Loucy (cell line): Measurements from ENCODE around the gene NLRC5.
A peak's percentile ranks its signal among the peaks of the same experiment; 100 is the strongest.

Experiments
- H2AFZ ChIP-seq: fragments of 200-600 bp; sonication (generic); 2 replicates; pipeline ENCODE4 v1.6.0; 2016; ENCODE audit warnings: antibody characterized with exemption, mild to moderate bottlenecking, low read length, moderate library complexity
- H3F3A ChIP-seq: fragments of 200-600 bp; 2 replicates; pipeline ENCODE4 v1.6.0; 2016; ENCODE audit warnings: antibody characterized with exemption, low read depth, mild to moderate bottlenecking
- H3K27me3 ChIP-seq: fragments of 200-600 bp; sonication (generic); 2 replicates; pipeline ENCODE4 v1.6.1; 2014; ENCODE audit warnings: low read length, mild to moderate bottlenecking; ENCODE audit not compliant: insufficient read depth, poor library complexity, severe bottlenecking
- H3K36me3 ChIP-seq: fragments of 200-600 bp; sonication (generic); 2 replicates; pipeline ENCODE4 v1.6.1; 2016; ENCODE audit warnings: low read length; ENCODE audit not compliant: insufficient read depth
- H3K4me1 ChIP-seq: fragments of 200-600 bp; sonication (generic); 2 replicates; pipeline ENCODE4 v1.5.1; 2014; ENCODE audit warnings: low read length, mild to moderate bottlenecking; ENCODE audit not compliant: insufficient read depth, poor library complexity, severe bottlenecking
- H3K4me2 ChIP-seq: fragments of 200-600 bp; sonication (generic); 2 replicates; pipeline ENCODE4 v1.6.0; 2014; ENCODE audit warnings: antibody characterized with exemption, low read length, low read depth, mild to moderate bottlenecking; ENCODE audit not compliant: poor library complexity, severe bottlenecking
- H3K4me3 ChIP-seq: fragments of 200-600 bp; sonication (generic); 2 replicates; pipeline ENCODE4 v1.5.1; 2014; ENCODE audit warnings: low read length, mild to moderate bottlenecking, mixed read lengths; ENCODE audit not compliant: poor library complexity, severe bottlenecking
- H3K79me2 ChIP-seq: fragments of 200-600 bp; sonication (generic); 2 replicates; pipeline ENCODE4 v1.6.1; 2014; ENCODE audit warnings: low read length; ENCODE audit not compliant: insufficient read depth
- H3K9ac ChIP-seq: fragments of 200-600 bp; sonication (generic); 2 replicates; pipeline ENCODE4 v1.6.0; 2014; ENCODE audit warnings: mild to moderate bottlenecking, low read depth, low read length, moderate library complexity; ENCODE audit not compliant: poor library complexity, severe bottlenecking
- H3K9me2 ChIP-seq: fragments of 200-600 bp; sonication (generic); replicated peaks from 2 replicates; pipeline ENCODE4 v1.6.1; 2016; ENCODE audit warnings: low read depth, low read length, mixed read lengths
- H3K9me3 ChIP-seq: fragments of 200-600 bp; sonication (generic); 2 replicates; pipeline ENCODE4 v1.6.1; 2014; ENCODE audit warnings: mild to moderate bottlenecking, antibody characterized with exemption, low read length, low read depth; ENCODE audit not compliant: insufficient read depth
- H4K20me1 ChIP-seq: fragments of 200-600 bp; sonication (generic); 2 replicates; pipeline ENCODE4 v1.6.0; 2014; ENCODE audit warnings: antibody characterized with exemption, low read length, mild to moderate bottlenecking; ENCODE audit not compliant: insufficient read depth, poor library complexity, severe bottlenecking
- EZH2phosphoT487 ChIP-seq: fragments of 200-600 bp; IDR thresholded peaks from 2 replicates; pipeline ENCODE4 v1.6.1; 2018; ENCODE audit warnings: antibody characterized with exemption, mild to moderate bottlenecking, moderate library complexity, borderline replicate concordance
- TF ChIP-seq, protein P1 (sequence below): fragments of 200-600 bp; sonication (generic); conservative IDR thresholded peaks from 2 replicates; pipeline ENCODE4 v1.5.1; 2014; ENCODE audit warnings: mild to moderate bottlenecking, antibody characterized with exemption, low read length

The NLRC5 gene

DNA sequence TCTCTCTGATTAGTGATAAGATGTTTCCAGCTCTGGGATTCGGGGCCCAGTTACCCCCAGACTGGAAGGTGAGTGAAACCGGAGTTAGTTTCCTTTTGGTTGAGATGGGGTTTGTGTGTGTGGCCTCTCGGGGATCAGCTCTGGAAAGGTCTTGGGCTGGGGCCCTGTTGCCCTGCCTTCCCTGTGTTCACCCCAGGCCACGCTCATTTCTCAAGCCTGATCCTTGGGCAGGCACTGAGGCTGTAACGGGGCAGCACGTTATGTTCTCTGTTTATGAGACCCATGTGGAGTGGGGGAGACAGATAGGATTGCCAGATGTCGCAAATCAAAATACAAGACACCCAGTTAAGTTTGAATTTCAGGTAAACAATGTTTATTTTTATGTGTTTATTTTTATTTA, 138.5 kb downstream of the NLRC5 start:
- H3K36me3 ChIP-seq: peaks cover 5% of the 10 kb centered on the region; the same call in 1 of the 2 replicates
- no peaks in the 10 kb centered on the region for H3K9me2 ChIP-seq
- no peak overlapping the region for H3K4me3 ChIP-seq
- no peaks in the 10 kb centered on the region for H3K27me3 ChIP-seq
- no peaks in the 10 kb centered on the region for H3K79me2 ChIP-seq
- H4K20me1 ChIP-seq: no peaks in the 10 kb centered on the region
- H3K9me3 ChIP-seq: no peaks in the 10 kb centered on the region
- TF ChIP-seq, protein P1, sequence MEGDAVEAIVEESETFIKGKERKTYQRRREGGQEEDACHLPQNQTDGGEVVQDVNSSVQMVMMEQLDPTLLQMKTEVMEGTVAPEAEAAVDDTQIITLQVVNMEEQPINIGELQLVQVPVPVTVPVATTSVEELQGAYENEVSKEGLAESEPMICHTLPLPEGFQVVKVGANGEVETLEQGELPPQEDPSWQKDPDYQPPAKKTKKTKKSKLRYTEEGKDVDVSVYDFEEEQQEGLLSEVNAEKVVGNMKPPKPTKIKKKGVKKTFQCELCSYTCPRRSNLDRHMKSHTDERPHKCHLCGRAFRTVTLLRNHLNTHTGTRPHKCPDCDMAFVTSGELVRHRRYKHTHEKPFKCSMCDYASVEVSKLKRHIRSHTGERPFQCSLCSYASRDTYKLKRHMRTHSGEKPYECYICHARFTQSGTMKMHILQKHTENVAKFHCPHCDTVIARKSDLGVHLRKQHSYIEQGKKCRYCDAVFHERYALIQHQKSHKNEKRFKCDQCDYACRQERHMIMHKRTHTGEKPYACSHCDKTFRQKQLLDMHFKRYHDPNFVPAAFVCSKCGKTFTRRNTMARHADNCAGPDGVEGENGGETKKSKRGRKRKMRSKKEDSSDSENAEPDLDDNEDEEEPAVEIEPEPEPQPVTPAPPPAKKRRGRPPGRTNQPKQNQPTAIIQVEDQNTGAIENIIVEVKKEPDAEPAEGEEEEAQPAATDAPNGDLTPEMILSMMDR: no peak
- no peak overlapping the region for H3K9ac ChIP-seq
- H3K4me2 ChIP-seq: no peak overlapping the region
- H2AFZ ChIP-seq: no peak overlapping the region
- H3F3A ChIP-seq: no peaks in the 10 kb centered on the region
- H3K4me1 ChIP-seq: peaks cover 28% of the 10 kb centered on the region

DNA sequence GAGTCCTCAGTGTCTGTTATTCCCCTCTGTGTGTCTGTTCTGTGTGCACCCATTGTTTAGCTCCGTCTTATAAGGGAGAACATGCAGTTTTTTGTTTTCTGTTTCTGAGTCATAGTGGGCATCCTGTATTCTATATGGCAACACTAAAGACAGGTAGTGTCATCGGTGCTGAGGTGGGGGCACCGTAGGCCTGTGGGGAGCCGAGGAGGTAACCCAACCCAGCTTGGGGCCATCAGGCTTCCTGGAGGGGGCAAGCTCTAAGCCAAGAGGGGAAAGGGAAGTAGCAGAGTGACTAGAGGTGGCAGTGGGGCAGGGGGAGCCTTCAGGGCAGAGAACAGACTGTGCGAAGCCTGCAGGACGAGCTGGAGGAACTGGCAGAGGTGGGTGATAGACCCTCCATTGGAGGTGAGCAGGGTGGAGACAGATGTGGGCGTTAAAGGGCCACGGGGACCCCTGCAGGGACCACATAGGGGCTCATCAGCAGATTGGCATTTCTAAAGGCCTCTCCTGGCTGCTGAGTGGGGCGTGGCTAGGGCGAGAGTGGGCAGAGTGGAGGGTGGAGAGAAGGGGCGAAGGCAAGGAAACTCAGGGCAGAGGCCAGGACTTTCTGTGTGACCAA, 139.5 kb downstream of the NLRC5 start:
- TF ChIP-seq, protein P1: no peak
- TF ChIP-seq EZH2phosphoT487: no peak
- H3K9me2 ChIP-seq: no peaks in the 10 kb centered on the region
- no peaks in the 10 kb centered on the region; the same call in 1 of the 2 replicates for H3K36me3 ChIP-seq
- H2AFZ ChIP-seq: no peak overlapping the region
- H3F3A ChIP-seq: no peaks in the 10 kb centered on the region
- peak overlapping the region; percentile 11 for H3K4me3 ChIP-seq
- H3K4me1 ChIP-seq: peaks cover 32% of the 10 kb centered on the region
- H4K20me1 ChIP-seq: no peaks in the 10 kb centered on the region
- H3K9ac ChIP-seq: peak overlapping the region; percentile 60
- no peaks in the 10 kb centered on the region for H3K27me3 ChIP-seq
- no peaks in the 10 kb centered on the region for H3K79me2 ChIP-seq
- no peaks in the 10 kb centered on the region for H3K9me3 ChIP-seq
- peak overlapping the region; percentile 25 for H3K4me2 ChIP-seq

DNA sequence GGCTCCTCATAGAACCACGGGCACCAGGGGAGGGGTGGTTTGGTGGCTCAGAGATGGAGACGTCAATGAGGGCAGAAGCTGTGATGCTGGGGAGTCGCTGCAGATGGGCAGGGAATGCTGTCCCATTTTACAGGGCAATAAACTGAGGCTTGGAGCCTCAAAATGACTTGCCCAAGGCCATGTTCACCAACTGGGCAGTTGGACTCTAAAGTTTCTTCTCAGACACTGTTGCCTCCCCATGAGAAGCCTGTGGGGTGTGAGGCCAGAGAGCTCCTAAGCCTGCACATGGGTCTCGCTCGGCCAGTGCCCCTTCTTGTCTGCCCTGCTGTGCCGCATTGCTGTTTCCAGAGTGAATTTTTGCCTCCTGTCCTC, 141.6 kb downstream of the NLRC5 start:
- Histone ChIP-seq H3K9me2 (no peaks in the 10 kb centered on the region), H3K4me1 (peaks cover 52% of the 10 kb centered on the region), H3F3A (no peaks in the 10 kb centered on the region), H3K36me3 (no peaks in the 10 kb centered on the region), H3K9ac (no peak overlapping the region), H3K9me3 (no peaks in the 10 kb centered on the region), H3K4me3 (no peak overlapping the region), H3K79me2 (no peaks in the 10 kb centered on the region), H3K27me3 (no peaks in the 10 kb centered on the region), H2AFZ (no peak overlapping the region), H3K4me2 (no peak overlapping the region), H4K20me1 (no peaks in the 10 kb centered on the region)
- no peak for TF ChIP-seq EZH2phosphoT487
- TF ChIP-seq, protein P1: no peak
